ENCODE results near the gene CLIC4. TPM values are rescaled to one million over a fixed set of nuclear protein-coding genes. Genes with fewer than 3 reads are reported as not detected.

Gene CLIC4
- total RNA-seq, 6 experiments from 2014 or later, result 35.0 to 63.6 (median 44.3) TPM

GRCh38 chr1:24892188-24893153 lies 147.2 kb downstream of the CLIC4 start:
- intact Hi-C loops (cut with DNase I), result no loop called here
- peak in 1 of 3 donors; percentile 21 for DNase-seq
- Histone ChIP-seq H3K9me3 (no peaks in the 10 kb centered on the region), H3K4me3 (no peak overlapping the region), H3K27ac (no peak overlapping the region), H3K36me3 (no peaks in the 10 kb centered on the region), H3K27me3 (no peaks in the 10 kb centered on the region), H3K4me1 (peaks cover 0 to 16% (median 2%) of the 10 kb centered on the region in 4 donors)
- no peak for ATAC-seq
- no CpG with 5 or more reads among the region's 1 CpG for WGBS (ENCODE audit: insufficient coverage, low coverage, low lambda C conversion rate, missing lambda C conversion rate)
- TF ChIP-seq CTCF (IDR thresholded peaks at IDR 0.05) (no peak), POLR2A (IDR thresholded peaks at IDR 0.05) (no peak)

DNA sequence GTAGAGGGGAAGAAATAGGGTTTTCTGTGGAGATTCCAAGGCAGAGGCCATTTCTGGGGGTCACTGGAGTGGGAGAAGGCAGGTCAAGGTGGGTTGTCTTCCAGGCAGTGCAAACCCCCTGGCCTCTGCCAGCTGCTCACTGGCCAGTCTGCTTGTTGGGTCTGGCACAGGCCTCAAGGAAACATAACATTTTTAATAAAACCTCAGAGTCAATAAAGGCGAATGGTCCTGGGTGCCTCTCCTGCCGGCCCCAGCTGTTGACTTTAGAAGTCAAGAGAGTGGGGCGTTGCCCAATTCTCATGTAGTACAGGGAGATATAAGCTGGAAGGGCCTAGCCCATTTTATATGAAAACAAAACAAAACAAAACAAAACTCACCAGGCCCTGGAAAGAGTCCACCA lies 148.2 kb downstream of the CLIC4 start:
- peak in 2 of 3 donors; percentile 2 to 23 for DNase-seq
- Histone ChIP-seq H3K4me1 (peaks cover 0 to 16% (median 2%) of the 10 kb centered on the region in 4 donors), H3K9me3 (no peaks in the 10 kb centered on the region), H3K27me3 (no peaks in the 10 kb centered on the region), H3K4me3 (no peak overlapping the region), H3K36me3 (no peaks in the 10 kb centered on the region), H3K27ac (no peak overlapping the region)
- intact Hi-C loops (cut with DNase I), result no loop called here
- ATAC-seq, result no peak
- no peak for TF ChIP-seq POLR2A (IDR thresholded peaks at IDR 0.05)
- no peak for TF ChIP-seq CTCF (IDR thresholded peaks at IDR 0.05)
- 80% methylated on average over 3 of the region's 3 CpGs for WGBS (ENCODE audit: insufficient coverage, low coverage, low lambda C conversion rate, missing lambda C conversion rate)

Small RNA genes lying within 50 kb of the gene (small RNA-seq; reads per million reads assigned to genes)
- 0 reads per million in 2 experiments for gene RNU6-1208P

Other genes with a start within 250 kb of the CLIC4 start
- 1 to 10 TPM; 1.2 to 3.1 (median 2.1) TPM for gene RCAN3, start 242.6 kb upstream of the CLIC4 start, total RNA-seq
- 1 to 10 TPM in 3 of 6 experiments, under 1 TPM in 3; 0.81 to 2.6 (median 0.99) TPM for gene NCMAP, start 189.4 kb upstream of the CLIC4 start, total RNA-seq
- 10 to 100 TPM; 41.1 to 52.0 (median 44.9) TPM for gene SRRM1, start 102.1 kb upstream of the CLIC4 start, total RNA-seq
- 1 to 10 TPM in 3 of 6 experiments, under 1 TPM in 3; 0.46 to 3.1 (median 0.84) TPM for gene RUNX3, start 184.8 kb downstream of the CLIC4 start, total RNA-seq